GM21515 (cell line): ENCODE results near the gene STYXL1.

Experiments used
- ATAC-seq: cut with Tn5 transposase; IDR thresholded peaks from one replicate; pipeline ENCODE4 v1.9.1; 2021; ENCODE audit not compliant: unreplicated experiment

Gene STYXL1

GRCh38 chr7:75995052-75995471, 52.7 kb downstream of the STYXL1 start:
- ATAC-seq, result no peak

GRCh38 chr7:75994388-75995051, 53.3 kb downstream of the STYXL1 start, which contains the start of gene TMEM120A:
TSS of gene TMEM120A (minus strand) at chr7:75994595. CDS start at chr7:75994570, 25 bp downstream.
- ATAC-seq, result peak; percentile 93

GRCh38 chr7:75993689-75994387, 54.0 kb downstream of the STYXL1 start:
- ATAC-seq, result peak; percentile 8

DNA sequence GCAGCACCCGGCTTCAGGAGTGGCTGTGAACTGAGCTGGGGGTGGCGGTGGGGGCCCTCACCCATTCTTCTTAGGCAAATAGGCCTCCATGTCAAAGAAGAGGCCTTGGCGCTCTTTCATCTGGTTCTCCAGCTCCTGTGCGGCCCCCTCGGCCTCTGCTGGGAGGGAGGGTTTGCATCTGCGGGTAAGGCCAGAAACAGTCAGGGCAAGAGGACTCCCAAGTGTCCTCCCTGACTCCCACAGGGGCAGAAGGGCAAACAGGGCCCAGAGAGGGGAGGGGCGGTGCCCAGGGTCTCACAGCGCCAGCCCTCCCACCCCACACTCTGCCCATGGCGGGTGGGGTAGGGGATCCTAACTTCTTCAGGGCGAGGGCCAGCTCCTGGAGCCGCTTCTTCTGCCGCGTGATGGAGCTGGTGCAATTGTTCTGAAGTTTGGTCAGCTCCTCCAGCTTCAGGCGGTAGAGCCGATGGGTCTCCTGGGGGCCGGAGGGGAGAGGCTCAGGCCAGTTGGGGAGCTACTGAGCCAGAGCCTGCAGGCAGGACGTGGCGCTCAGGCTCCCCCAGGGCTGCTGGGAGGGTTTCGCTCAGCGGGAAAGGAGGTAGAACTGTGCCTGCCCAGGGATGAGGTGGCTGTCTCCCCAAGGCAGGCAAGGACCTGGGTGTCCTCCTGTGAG, 55.6 kb downstream of the STYXL1 start:
- ATAC-seq, result no peak

GRCh38 chr7:75991531-75992082, 56.2 kb downstream of the STYXL1 start:
- no peak for ATAC-seq

GRCh38 chr7:75989500-75990388, 58.1 kb downstream of the STYXL1 start:
- ATAC-seq, result no peak

- no peak for ATAC-seq
Measured at GRCh38 chr7:75988568-75989499, 59.0 kb downstream of the STYXL1 start.

DNA sequence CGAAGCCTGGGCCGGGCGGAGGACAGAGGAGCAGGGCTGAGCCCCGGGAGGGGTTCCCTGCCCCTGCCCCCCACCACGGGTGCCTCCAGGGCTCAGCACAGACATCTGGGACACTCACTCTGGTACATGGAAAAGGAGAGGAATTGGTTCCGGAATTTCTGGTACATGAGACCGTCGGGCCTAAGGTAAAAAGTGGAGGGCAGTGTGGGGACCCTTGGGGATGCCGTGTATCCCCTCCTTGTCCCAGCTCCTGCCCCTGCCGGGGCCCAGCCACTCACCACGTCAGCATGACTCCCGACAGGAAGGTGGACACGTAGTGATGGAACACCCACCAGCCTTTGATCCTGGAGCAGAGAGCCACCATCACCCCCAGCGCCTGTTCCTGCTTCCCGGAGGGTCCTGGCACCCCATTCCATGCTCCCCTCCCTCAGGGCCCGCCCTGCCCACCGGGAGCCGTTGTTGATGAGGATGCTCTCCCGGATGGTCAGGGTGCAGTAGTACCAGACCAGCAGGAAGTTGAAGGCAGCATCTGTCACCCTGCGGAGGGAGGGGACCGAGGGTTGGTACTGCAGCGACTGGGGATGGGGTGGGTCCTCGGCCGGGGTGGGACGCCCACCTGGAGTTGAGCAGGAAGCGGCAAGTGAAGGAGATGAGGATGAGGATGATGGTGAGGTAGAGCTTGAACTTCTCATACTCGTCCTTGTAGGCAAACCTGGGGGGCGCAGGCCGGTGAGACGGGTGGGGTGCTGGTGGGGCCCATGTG, 59.8 kb downstream of the STYXL1 start:
- ATAC-seq, result no peak

DNA sequence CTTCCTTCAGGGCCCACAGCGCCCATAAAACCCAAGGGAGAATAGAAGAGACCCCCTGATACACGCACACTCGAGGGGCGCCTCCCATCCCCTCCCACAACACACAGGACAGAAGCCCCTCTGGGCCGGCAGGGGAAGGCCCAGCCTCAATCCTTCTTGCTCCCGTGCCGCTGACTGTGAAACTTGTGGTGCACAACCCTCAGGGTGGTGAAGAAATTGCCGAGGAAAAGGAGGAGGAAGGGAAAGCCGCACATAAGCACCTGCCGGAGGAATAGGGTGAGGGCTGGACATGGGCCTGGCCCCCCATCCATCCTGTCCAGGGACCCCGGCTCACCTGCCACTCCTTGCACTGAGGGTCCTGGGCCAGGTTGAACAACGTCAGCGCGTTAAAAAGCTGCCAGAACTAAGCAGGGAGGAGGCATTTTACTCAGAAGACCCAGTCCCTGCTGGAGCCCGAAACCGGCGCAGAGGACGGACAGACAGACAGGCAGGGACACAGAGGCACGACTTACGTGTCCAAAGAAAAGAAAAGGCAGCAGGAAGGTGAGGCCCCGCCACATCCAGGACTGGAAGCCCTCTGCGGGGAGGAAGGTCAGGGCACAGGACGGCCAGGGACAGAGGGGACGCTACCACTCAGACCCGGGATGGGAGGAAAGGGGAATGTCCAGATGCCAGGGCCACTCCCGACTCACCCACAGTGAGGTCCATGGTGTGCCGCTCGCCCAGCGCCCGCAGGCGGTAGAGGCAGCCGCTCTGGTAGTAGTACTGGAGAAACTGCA, 60.6 kb downstream of the STYXL1 start:
- ATAC-seq, result no peak

DNA sequence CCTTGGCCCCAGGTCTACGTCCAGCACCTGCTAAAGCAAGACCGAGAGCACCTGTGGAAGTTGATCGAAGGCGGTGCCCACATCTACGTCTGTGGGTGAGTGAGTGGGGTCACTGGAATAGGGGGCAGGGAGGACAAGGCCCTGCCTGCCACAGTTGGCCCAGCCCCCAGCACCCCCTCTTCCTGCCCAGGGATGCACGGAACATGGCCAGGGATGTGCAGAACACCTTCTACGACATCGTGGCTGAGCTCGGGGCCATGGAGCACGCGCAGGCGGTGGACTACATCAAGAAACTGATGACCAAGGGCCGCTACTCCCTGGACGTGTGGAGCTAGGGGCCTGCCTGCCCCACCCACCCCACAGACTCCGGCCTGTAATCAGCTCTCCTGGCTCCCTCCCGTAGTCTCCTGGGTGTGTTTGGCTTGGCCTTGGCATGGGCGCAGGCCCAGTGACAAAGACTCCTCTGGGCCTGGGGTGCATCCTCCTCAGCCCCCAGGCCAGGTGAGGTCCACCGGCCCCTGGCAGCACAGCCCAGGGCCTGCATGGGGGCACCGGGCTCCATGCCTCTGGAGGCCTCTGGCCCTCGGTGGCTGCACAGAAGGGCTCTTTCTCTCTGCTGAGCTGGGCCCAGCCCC, 61.5 kb downstream of the STYXL1 start:
- no peak for ATAC-seq

DNA sequence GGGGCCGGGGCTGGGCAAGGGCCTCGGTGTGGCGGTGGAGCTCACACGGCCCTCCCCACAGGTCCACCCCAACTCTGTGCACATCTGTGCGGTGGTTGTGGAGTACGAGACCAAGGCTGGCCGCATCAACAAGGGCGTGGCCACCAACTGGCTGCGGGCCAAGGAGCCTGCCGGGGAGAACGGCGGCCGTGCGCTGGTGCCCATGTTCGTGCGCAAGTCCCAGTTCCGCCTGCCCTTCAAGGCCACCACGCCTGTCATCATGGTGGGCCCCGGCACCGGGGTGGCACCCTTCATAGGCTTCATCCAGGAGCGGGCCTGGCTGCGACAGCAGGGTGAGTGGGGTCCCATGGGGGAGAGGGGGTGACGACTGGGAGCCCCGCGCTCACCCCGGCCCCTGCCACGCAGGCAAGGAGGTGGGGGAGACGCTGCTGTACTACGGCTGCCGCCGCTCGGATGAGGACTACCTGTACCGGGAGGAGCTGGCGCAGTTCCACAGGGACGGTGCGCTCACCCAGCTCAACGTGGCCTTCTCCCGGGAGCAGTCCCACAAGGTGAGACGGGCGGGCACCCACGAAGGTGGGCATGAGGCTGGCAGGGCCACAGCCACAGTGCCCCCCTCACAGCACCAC, 62.2 kb downstream of the STYXL1 start:
- no peak for ATAC-seq

GRCh38 chr7:75985009-75985517, 62.7 kb downstream of the STYXL1 start:
- ATAC-seq, result no peak

DNA sequence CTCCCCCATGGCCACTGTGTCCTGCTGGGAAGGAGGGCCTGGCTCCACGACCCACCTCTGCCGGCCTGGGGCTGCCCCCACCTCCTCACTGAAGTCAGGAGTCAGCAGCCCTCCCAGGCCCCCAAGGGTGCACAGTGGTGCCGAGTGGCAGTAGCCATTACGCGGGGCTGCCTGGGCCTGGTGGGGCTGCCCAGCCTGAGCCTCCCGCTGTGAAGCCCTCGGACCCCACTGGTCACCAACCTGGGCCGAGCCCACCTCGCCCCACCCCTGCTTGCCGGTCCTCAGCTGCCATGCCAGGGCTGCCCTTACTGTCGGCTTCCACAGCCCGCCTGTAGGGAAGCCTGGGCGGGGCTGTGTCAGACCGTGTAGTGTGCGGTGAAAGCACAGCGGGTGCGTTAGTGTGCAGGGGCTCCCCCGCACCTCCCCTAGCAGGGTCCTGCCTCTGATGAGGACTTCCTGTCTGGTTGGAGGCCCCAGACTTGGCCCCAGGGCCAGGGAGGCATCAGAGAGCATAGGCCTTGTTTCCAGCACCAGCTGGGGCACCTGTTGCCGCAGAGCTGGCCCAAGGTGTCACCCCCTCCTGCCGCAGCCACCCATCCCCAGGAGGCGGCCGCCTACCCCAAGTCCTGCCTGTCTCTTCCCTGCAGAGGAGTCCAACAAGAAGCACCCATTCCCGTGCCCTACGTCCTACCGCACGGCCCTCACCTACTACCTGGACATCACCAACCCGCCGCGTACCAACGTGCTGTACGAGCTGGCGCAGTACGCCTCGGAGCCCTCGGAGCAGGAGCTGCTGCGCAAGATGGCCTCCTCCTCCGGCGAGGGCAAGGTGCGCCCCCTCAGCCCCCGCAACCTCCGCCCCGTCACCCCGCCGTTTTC, 63.4 kb downstream of the STYXL1 start:
- no peak for ATAC-seq

DNA sequence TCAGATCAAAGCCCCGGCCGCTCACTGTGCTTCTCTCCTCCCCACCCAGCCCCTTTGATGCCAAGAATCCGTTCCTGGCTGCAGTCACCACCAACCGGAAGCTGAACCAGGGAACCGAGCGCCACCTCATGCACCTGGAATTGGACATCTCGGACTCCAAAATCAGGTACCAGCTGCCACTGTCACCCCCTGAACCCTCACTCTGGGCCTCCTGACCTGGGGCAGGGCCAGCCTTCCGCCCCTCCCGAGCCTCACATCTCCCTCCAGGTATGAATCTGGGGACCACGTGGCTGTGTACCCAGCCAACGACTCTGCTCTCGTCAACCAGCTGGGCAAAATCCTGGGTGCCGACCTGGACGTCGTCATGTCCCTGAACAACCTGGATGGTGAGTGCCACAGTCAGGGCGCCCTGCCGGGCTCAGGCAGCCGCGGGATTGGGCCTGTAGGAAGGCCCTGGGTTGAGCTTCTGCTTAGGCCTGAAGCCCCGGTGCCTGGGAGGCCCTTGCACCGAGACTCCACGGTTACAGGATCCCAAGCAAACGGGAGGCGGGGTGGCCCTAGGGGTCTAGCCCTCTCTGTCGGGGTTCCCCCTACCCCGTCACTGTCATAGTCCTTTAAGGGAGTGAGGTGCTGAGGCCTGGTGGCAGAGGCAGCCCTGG, 64.2 kb downstream of the STYXL1 start:
- no peak for ATAC-seq

DNA sequence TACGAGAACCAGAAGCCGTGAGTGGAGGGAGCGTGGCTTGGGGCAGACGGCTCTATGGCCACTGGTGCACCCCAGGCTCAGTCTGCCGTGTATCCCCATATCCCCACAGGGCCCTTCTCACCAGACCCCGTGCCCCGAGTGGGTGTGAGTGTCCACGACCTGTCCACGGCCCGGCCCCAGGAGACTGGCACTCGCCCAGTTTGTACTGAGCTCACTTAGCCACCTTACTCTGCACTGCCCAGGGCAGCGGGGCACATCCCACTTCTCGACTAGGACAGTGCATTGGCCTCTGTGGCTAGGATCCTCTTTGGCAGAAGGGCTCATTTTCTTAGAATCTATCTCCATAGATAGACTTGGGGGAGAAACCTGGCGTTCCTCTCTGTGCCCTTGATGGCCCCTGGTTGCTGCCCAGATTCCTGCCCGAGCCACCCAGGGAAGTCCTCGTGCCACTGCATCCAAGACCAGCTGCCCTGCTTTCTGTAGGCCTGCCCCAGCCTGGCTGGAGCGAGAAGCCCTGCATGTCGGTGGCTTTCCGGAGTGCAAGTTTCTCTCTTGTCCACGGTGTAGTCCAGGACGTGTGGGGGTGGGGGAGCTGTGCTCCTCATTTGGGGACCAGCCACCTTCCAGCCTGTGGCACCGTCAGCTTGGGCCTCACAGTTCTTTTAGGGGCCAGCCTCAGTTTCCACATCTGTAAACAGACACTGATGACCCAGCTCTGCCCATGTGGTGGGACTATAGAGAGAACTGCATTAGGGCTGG, 65.3 kb downstream of the STYXL1 start:
- ATAC-seq, result no peak
